ENCODE results near the gene VARS2.
A peak's percentile ranks its signal among the peaks of the same experiment; 100 is the strongest.
"Not testable (repeated sequence)": the region's sequence is repeated elsewhere in the genome, so short reads cannot be mapped to it uniquely, and the experiment has no call there.

Gene VARS2

DNA sequence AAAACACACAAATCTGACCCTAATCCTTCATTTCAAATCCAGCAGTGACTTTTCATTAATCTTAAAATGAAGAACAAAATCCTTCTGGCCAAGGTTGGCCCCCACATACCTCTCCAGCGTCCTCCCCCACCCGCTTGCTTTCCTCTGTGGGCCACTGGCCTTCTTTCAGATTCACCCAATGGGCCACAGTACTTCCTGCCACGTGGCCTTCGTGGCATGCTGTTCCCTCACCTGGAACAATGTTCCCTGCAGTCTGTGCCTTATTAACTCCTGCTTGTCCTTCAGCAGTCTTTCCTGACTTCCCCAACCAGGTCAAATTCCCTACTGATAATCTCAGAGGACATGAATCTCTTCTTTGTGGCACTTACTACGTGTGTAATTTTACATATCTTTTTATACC lies 11.3 kb upstream of the VARS2 start:
- H3K36me3 ChIP-seq, result peaks cover 28% of the 10 kb centered on the region
- no peak overlapping the region for H3K27ac ChIP-seq
- H3K9me3 ChIP-seq (ENCODE audit: severe bottlenecking), result no peaks in the 10 kb centered on the region
- DNase-seq, result no peak
- no peak overlapping the region for H3K4me3 ChIP-seq (ENCODE audit: low read depth, low read length)
- TF ChIP-seq, protein P1, sequence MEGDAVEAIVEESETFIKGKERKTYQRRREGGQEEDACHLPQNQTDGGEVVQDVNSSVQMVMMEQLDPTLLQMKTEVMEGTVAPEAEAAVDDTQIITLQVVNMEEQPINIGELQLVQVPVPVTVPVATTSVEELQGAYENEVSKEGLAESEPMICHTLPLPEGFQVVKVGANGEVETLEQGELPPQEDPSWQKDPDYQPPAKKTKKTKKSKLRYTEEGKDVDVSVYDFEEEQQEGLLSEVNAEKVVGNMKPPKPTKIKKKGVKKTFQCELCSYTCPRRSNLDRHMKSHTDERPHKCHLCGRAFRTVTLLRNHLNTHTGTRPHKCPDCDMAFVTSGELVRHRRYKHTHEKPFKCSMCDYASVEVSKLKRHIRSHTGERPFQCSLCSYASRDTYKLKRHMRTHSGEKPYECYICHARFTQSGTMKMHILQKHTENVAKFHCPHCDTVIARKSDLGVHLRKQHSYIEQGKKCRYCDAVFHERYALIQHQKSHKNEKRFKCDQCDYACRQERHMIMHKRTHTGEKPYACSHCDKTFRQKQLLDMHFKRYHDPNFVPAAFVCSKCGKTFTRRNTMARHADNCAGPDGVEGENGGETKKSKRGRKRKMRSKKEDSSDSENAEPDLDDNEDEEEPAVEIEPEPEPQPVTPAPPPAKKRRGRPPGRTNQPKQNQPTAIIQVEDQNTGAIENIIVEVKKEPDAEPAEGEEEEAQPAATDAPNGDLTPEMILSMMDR (IDR thresholded peaks at IDR 0.05; ENCODE audit: low read depth, low read length), result no peak
- H3K27me3 ChIP-seq (ENCODE audit: insufficient read depth, low read depth, severe bottlenecking), result no peaks in the 10 kb centered on the region

DNA sequence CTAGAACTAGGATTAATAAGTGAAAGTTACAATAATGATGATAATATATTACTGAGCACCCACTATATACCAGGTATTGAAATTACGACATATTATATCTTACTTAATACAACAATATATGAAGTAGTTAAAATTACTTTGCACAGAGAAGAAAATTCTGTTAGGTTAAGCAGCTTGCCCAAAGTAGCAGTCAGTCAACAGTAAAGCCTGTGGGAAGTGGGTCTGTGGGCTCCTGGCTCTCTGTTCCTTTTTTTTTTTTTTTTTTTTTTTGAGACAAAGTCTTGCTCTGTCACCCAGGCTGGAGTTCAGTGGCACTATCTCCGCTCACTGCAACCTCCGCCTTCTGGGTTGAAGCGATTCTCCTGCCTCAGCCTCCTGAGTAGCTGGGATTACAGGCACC lies 10.8 kb upstream of the VARS2 start:
- TF ChIP-seq, protein P1 (IDR thresholded peaks at IDR 0.05; ENCODE audit: low read depth, low read length), result no peak
- no peak for DNase-seq

DNA sequence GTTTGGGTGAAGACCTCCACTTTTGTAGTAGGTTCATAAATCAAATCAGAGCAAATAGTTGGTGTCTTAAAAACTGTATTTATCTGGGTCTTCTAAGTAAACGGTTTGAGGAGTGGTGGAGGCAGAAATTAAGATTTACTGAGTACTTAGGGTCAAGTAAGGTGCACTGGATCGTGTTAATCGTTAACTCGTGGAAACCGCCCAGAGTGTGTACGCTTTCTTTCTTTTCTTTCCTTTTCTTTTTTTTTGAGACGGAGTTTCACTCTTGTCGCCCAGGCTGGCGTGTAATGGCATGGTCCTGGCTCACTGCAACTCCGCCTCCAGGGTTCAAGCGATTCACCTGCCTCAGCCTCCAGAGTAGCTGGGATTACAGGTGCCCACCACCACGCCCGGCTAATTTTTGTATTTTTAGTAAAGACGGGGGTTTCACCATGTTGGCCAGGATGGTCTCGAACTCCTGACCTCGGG lies 6.7 kb upstream of the VARS2 start:
- H3K27ac ChIP-seq, result peak overlapping the region; percentile 35
- H3K4me3 ChIP-seq (ENCODE audit: low read depth, low read length), result peak overlapping the region; percentile 94
- DNase-seq; H3K9me3 ChIP-seq (ENCODE audit: severe bottlenecking); H3K27me3 ChIP-seq (ENCODE audit: insufficient read depth, low read depth, severe bottlenecking): not testable (repeated sequence)
- H3K36me3 ChIP-seq, result peaks cover 32% of the 10 kb centered on the region

More for the DNA sequence above, 10.8 kb upstream of the VARS2 start:
- peaks cover 25% of the 10 kb centered on the region for H3K36me3 ChIP-seq
- H3K27me3 ChIP-seq (ENCODE audit: insufficient read depth, low read depth, severe bottlenecking), result no peaks in the 10 kb centered on the region
- H3K4me3 ChIP-seq (ENCODE audit: low read depth, low read length), result no peak overlapping the region
- no peaks in the 10 kb centered on the region for H3K9me3 ChIP-seq (ENCODE audit: severe bottlenecking)
- no peak overlapping the region for H3K27ac ChIP-seq

- peak; percentile 100 for DNase-seq
- Histone ChIP-seq H3K9me3 (ENCODE audit: severe bottlenecking) (no peaks in the 10 kb centered on the region), H3K27me3 (ENCODE audit: insufficient read depth, low read depth, severe bottlenecking) (no peaks in the 10 kb centered on the region), H3K4me3 (ENCODE audit: low read depth, low read length) (peak within 1 kb of the TSS; percentile 94), H3K27ac (peak within 1 kb of the TSS; percentile 72), H3K36me3 (peaks cover 39% of the 10 kb centered on the region)
- TF ChIP-seq, protein P1 (IDR thresholded peaks at IDR 0.05; ENCODE audit: low read depth, low read length), result peak; percentile 5; the same call in 1 of the 2 replicates
Measured at GRCh38 chr6:30907758-30908591, 6.1 kb upstream of the VARS2 start, which contains the start of gene GTF2H4. Gene GTF2H4 (plus strand): TSS chr6:30908207.

DNA sequence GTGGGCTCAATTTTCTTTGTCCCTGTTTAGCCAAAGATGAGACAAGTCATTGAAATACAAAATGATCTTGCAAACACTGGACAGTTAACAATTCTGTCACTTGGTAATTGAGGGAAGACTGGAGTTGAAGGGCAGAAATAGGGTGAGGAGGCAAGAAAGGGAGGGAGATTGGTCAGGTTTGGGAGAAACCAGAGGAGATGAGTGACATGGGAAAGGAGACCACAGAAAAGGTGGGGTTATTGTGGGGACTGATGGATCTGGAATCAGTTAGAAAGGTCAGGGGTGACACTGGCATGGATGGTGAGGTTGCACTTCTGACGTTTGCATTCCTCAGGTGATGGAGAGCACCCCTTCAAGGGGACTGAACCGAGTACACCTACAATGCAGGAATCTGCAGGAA lies 5.3 kb upstream of the VARS2 start:
- peak overlapping the region; percentile 94 for H3K4me3 ChIP-seq (ENCODE audit: low read depth, low read length)
- TF ChIP-seq, protein P1 (IDR thresholded peaks at IDR 0.05; ENCODE audit: low read depth, low read length), result no peak

GRCh38 chr6:30910473-30910872 lies 3.6 kb upstream of the VARS2 start:
- H3K36me3 ChIP-seq, result peaks cover 49% of the 10 kb centered on the region
- DNase-seq; H3K27ac ChIP-seq; H3K27me3 ChIP-seq (ENCODE audit: insufficient read depth, low read depth, severe bottlenecking); H3K4me3 ChIP-seq (ENCODE audit: low read depth, low read length); H3K9me3 ChIP-seq (ENCODE audit: severe bottlenecking): not testable (repeated sequence)

More for the DNA sequence above, 5.3 kb upstream of the VARS2 start:
- no peak for DNase-seq
- H3K27ac ChIP-seq, result peak overlapping the region; percentile 72
- no peaks in the 10 kb centered on the region for H3K9me3 ChIP-seq (ENCODE audit: severe bottlenecking)
- H3K27me3 ChIP-seq (ENCODE audit: insufficient read depth, low read depth, severe bottlenecking), result no peaks in the 10 kb centered on the region
- peaks cover 46% of the 10 kb centered on the region for H3K36me3 ChIP-seq

All from WERI-Rb-1 (cell line).